H1 (cell line): ENCODE data around the gene REG1B. TPM values are rescaled to one million over a fixed set of nuclear protein-coding genes. Genes with fewer than 3 reads are reported as not detected.

ENCODE experiments used
- CTCF ChIA-PET: fragments of 300-600 bp; sonication (Branson Sonifier 250); formaldehyde crosslinking; loops from one replicate; lab custom pipeline; 2021; ENCODE audit not compliant: partially characterized antibody; lab: Charles Lee
- POLR2A ChIA-PET: fragments of 300-600 bp; sonication (Branson Sonifier 250); formaldehyde crosslinking; loops from one replicate; lab custom pipeline; 2021; ENCODE audit warnings: inconsistent platforms; ENCODE audit not compliant: partially characterized antibody; lab: Charles Lee
- DNase-seq, 2 experiments: peaks; one replicate each; pipeline versions ENCODE4 v3.0.0 to v3.0.0-alpha.2; 2010 to 2022; ENCODE audit warnings: low spot score in 2 of 2, low read depth in 1 of 2, mixed read lengths in 1 of 2
- FAIRE-seq: peaks from 2 replicates; lab custom pipeline; 2011; peaks lifted over from hg19 to GRCh38; lab: Jason Lieb, UNC
- H2AFZ ChIP-seq: 2 replicates; pipeline ENCODE4 v1.8.1; 2012; ENCODE audit warnings: low read length, inconsistent platforms
- H2AK5ac ChIP-seq: 2 replicates; pipeline ENCODE4 v1.6.1; 2013; ENCODE audit warnings: low read depth, low read length
- H2BK120ac ChIP-seq: replicated peaks from 2 replicates; pipeline ENCODE3; 2013; ENCODE audit warnings: low read depth, low read length, inconsistent platforms
- H2BK12ac ChIP-seq: 2 replicates; pipeline ENCODE4 v1.6.1; 2013; ENCODE audit warnings: low read depth, low read length
- H2BK15ac ChIP-seq: 2 replicates; pipeline ENCODE4 v1.6.1; 2013; ENCODE audit warnings: low read length
- H2BK20ac ChIP-seq: 2 replicates; pipeline ENCODE4 v1.6.1; 2013; ENCODE audit warnings: low read length
- H2BK5ac ChIP-seq: 2 replicates; pipeline ENCODE4 v1.6.1; 2013; ENCODE audit warnings: low read depth, low read length
- H3K14ac ChIP-seq: 2 replicates; pipeline ENCODE4 v1.6.1; 2013; ENCODE audit warnings: inconsistent platforms; ENCODE audit not compliant: insufficient read length
- H3K18ac ChIP-seq: 2 replicates; pipeline ENCODE4 v1.6.1; 2013; ENCODE audit warnings: low read length; ENCODE audit errors: extremely low read depth
- H3K23ac ChIP-seq: 2 replicates; pipeline ENCODE4 v1.6.1; 2013; ENCODE audit warnings: inconsistent platforms; ENCODE audit not compliant: insufficient read length
- H3K23me2 ChIP-seq: 2 replicates; pipeline ENCODE4 v1.6.1; 2013; ENCODE audit warnings: low read depth, low read length
- H3K27ac ChIP-seq: 2 replicates; pipeline ENCODE4 v1.6.1; 2011; ENCODE audit warnings: low read depth, low read length, inconsistent platforms
- H3K27me3 ChIP-seq, 4 experiments: replicated peaks in 1 of 4; 1 replicate in 1 of 4; 2 replicates in 3 of 4; pipeline versions ENCODE4 v1.6.1 to v1.8.1; 2011 to 2013; ENCODE audit warnings: low read length in 3 of 4, mild to moderate bottlenecking in 3 of 4, inconsistent platforms in 2 of 4, mixed read lengths in 2 of 4, moderate library complexity in 1 of 4; ENCODE audit not compliant: control insufficient read depth in 3 of 4, insufficient read depth in 3 of 4; ENCODE audit errors: extremely low read depth in 1 of 4
- H3K36me3 ChIP-seq, 4 experiments: 2 replicates each; pipeline versions ENCODE4 v1.6.1 to v1.8.1; 2011 to 2013; ENCODE audit warnings: mild to moderate bottlenecking in 4 of 4, low read length in 3 of 4, moderate library complexity in 2 of 4, control low read depth in 1 of 4, inconsistent platforms in 1 of 4; ENCODE audit not compliant: insufficient read depth in 4 of 4, control insufficient read depth in 2 of 4
- H3K4ac ChIP-seq: replicated peaks from 2 replicates; pipeline ENCODE3; 2013; ENCODE audit warnings: low read length, low read depth, mixed read lengths, inconsistent platforms; ENCODE audit not compliant: insufficient read length
- H3K4me1 ChIP-seq, 4 experiments: replicated peaks in 1 of 4; 1 replicate in 1 of 4; 2 replicates in 3 of 4; pipeline versions ENCODE4 v1.6.1 to v1.8.1; 2011 to 2013; ENCODE audit warnings: low read length in 3 of 4, inconsistent platforms in 2 of 4, mixed read lengths in 1 of 4; ENCODE audit not compliant: insufficient read depth in 4 of 4, control insufficient read depth in 3 of 4
- H3K4me2 ChIP-seq, 2 experiments: 2 replicates each; pipeline versions ENCODE4 v1.6.1 to v1.8.1; 2011 to 2013; ENCODE audit warnings: low read depth in 2 of 2, low read length in 2 of 2, control low read depth in 1 of 2, inconsistent platforms in 1 of 2, mild to moderate bottlenecking in 1 of 2; ENCODE audit not compliant: insufficient read depth in 1 of 2
- H3K4me3 ChIP-seq, 4 experiments: fragments of 200-600, 300-600 bp in 1 of 4; sonication (generic), shearing (Covaris generic), sonication (Bioruptor Twin) in 1 of 4; 2 replicates each; pipeline versions ENCODE4 v1.5.1 to v1.8.1; 2011 to 2016; ENCODE audit warnings: low read length in 4 of 4, low read depth in 3 of 4, control low read depth in 2 of 4, inconsistent platforms in 2 of 4, mild to moderate bottlenecking in 2 of 4, mixed read lengths in 1 of 4, moderate library complexity in 1 of 4; ENCODE audit not compliant: insufficient read depth in 2 of 4; ENCODE audit errors: extremely low read depth in 1 of 4
- H3K56ac ChIP-seq: replicated peaks from 2 replicates; pipeline ENCODE3; 2013; ENCODE audit warnings: low read depth, mild to moderate bottlenecking, mixed read lengths, low read length, inconsistent platforms; ENCODE audit not compliant: insufficient read length
- H3K79me1 ChIP-seq: 2 replicates; pipeline ENCODE4 v1.6.1; 2013; ENCODE audit warnings: low read depth, low read length, control low read depth
- H3K79me2 ChIP-seq, 2 experiments: 2 replicates each; pipeline versions ENCODE4 v1.6.1 to v1.8.1; 2012 to 2013; ENCODE audit warnings: low read length in 2 of 2, mild to moderate bottlenecking in 2 of 2, inconsistent platforms in 1 of 2; ENCODE audit not compliant: insufficient read depth in 2 of 2, control insufficient read depth in 1 of 2
- H3K9ac ChIP-seq, 4 experiments: replicated peaks in 1 of 4; 1 replicate in 1 of 4; 2 replicates in 3 of 4; pipeline versions ENCODE4 v1.6.1 to v1.8.1; 2011 to 2013; ENCODE audit warnings: low read depth in 3 of 4, low read length in 3 of 4, control low read depth in 2 of 4, mild to moderate bottlenecking in 2 of 4, moderate library complexity in 2 of 4, inconsistent platforms in 1 of 4; ENCODE audit errors: extremely low read depth in 1 of 4
- H3K9me3 ChIP-seq, 2 experiments: 2 replicates each; pipeline versions ENCODE4 v1.6.1 to v1.8.1; 2012 to 2013; ENCODE audit warnings: mild to moderate bottlenecking in 2 of 2, moderate library complexity in 2 of 2, control low read depth in 1 of 2, inconsistent platforms in 1 of 2, low read depth in 1 of 2, low read length in 1 of 2, mixed read lengths in 1 of 2; ENCODE audit not compliant: insufficient read depth in 2 of 2
- H4K20me1 ChIP-seq, 2 experiments: replicated peaks in 1 of 2; 2 replicates each; pipeline versions ENCODE3 to v1.8.1; 2011 to 2013; ENCODE audit warnings: inconsistent platforms in 2 of 2, low read length in 2 of 2, mild to moderate bottlenecking in 1 of 2; ENCODE audit not compliant: insufficient read depth in 2 of 2, control insufficient read depth in 1 of 2
- H4K5ac ChIP-seq: 2 replicates; pipeline ENCODE4 v1.6.1; 2013; ENCODE audit warnings: low read length, low read depth, mixed read lengths, inconsistent platforms; ENCODE audit not compliant: insufficient read length
- H4K8ac ChIP-seq: 2 replicates; pipeline ENCODE4 v1.8.0; 2013; ENCODE audit warnings: mild to moderate bottlenecking, moderate library complexity, low read length, inconsistent platforms; ENCODE audit not compliant: insufficient read depth; ENCODE audit errors: extremely low read depth
- H4K91ac ChIP-seq: replicated peaks from 2 replicates; pipeline ENCODE3; 2013; ENCODE audit warnings: low read length, mixed read lengths, inconsistent platforms; ENCODE audit not compliant: insufficient read length
- CHD2 ChIP-seq: IDR thresholded peaks from 2 replicates; pipeline ENCODE4 v1.6.1; 2012; ENCODE audit warnings: low read length, improper control_type of control experiment
- EP300 ChIP-seq, 2 experiments: IDR thresholded peaks; 1 replicate in 1 of 2; 2 replicates in 1 of 2; pipeline ENCODE4 v1.6.1; 2011 to 2012; ENCODE audit warnings: low read depth in 2 of 2, low read length in 2 of 2, mild to moderate bottlenecking in 2 of 2, borderline replicate concordance in 1 of 2, inconsistent platforms in 1 of 2, moderate library complexity in 1 of 2
- JUN ChIP-seq: IDR thresholded peaks from 2 replicates; pipeline ENCODE4 v1.6.1; 2011; ENCODE audit warnings: low read depth, mild to moderate bottlenecking, improper control_type of control experiment, low read length
- KDM1A ChIP-seq: fragments of 200-600, 300-600 bp; sonication (generic); IDR thresholded peaks from 2 replicates; pipeline ENCODE4 v1.7.1; 2016; ENCODE audit warnings: mild to moderate bottlenecking, low read length, borderline replicate concordance
- KDM4A ChIP-seq: IDR thresholded peaks from one replicate; pipeline ENCODE4 v1.7.1; 2012; ENCODE audit warnings: low read depth, mild to moderate bottlenecking, moderate library complexity, low read length, inconsistent platforms; ENCODE audit not compliant: severe bottlenecking
- NANOG ChIP-seq: IDR thresholded peaks from 2 replicates; pipeline ENCODE4 v1.6.1; 2011; ENCODE audit warnings: low read length, low read depth, mild to moderate bottlenecking, inconsistent platforms; ENCODE audit not compliant: insufficient read depth, poor library complexity, severe bottlenecking
- RAD21 ChIP-seq, 2 experiments: IDR thresholded peaks in 1 of 2; conservative IDR thresholded peaks in 1 of 2; 2 replicates each; pipeline ENCODE4 v1.6.1; 2011; ENCODE audit warnings: low read depth in 2 of 2, low read length in 2 of 2, improper control_type of control experiment in 1 of 2, inconsistent platforms in 1 of 2, mild to moderate bottlenecking in 1 of 2, moderate library complexity in 1 of 2
- SIRT6 ChIP-seq: IDR thresholded peaks from one replicate; pipeline ENCODE4 v1.7.1; 2012; ENCODE audit warnings: low read length, inconsistent platforms
- TAF1 ChIP-seq: IDR thresholded peaks from 2 replicates; pipeline ENCODE4 v1.6.1; 2011; ENCODE audit warnings: mild to moderate bottlenecking, low read depth, low read length
- TCF12 ChIP-seq: IDR thresholded peaks from 2 replicates; pipeline ENCODE4 v1.6.1; 2011; ENCODE audit warnings: low read depth, mild to moderate bottlenecking, low read length
- USF2 ChIP-seq: IDR thresholded peaks from 2 replicates; pipeline ENCODE4 v1.6.1; 2011; ENCODE audit warnings: low read length, improper control_type of control experiment
- WGBS, 2 experiments: shearing (Covaris generic) in 1 of 2; methylation state at CpG; one replicate each; pipeline versions ENCODE4 v1.1.6 to v1.1.7; 2013 to 2015; ENCODE audit warnings: low lambda C conversion rate in 2 of 2, mixed read lengths in 2 of 2, inconsistent platforms in 1 of 2, low coverage in 1 of 2, missing lambda C conversion rate in 1 of 2; ENCODE audit not compliant: insufficient replicate concordance in 2 of 2, insufficient coverage in 1 of 2, insufficient read length in 1 of 2; ENCODE audit errors: extremely low coverage in 1 of 2, missing lambda C conversion rate in 1 of 2; 5-methylcytosine and 5-hydroxymethylcytosine counted together
- polyA plus RNA-seq, 7 experiments: library from polyadenylated mRNA; depleted of rRNA in 3 of 7; stranded (reverse) in 5 of 7; unstranded in 2 of 7; fragments of >200 nt in 5 of 7; fragments of 200-250 nt in 2 of 7; gene quantifications; 1 replicate in 5 of 7; 2 replicates in 1 of 7; 4 replicates in 1 of 7; pipeline versions ENCODE4 v1.2.1 to v1.2.3, GENCODE V29; 2011 to 2013; ENCODE audit warnings: missing spikeins in 2 of 7, mixed read lengths in 2 of 7
- total RNA-seq: library from RNA; stranded (reverse); fragmentation: NEBNext Ultra II Directional; extraction: Animal tissue kit (Norgen Biotek cat#: 25700); gene quantifications from 2 replicates; pipeline ENCODE4 v1.2.1, GENCODE V29; 2021

REG1B gene
- total and polyA plus RNA-seq, 2 of the 8 experiments (the other 6 are each of a cell fraction or from before 2014, with no cell fraction given), result not detected

GRCh38 chr2:79124907-79125720, 37.3 kb upstream of the REG1B start:
- 85% methylated on average over 9 of the region's 9 CpGs; no CpG with 5 or more reads in 1 of the 2 experiments for WGBS, 2 experiments
- H4K8ac ChIP-seq, result no peak overlapping the region
- H4K20me1 ChIP-seq, result no peaks in the 10 kb centered on the region
- DNase-seq (no peak), FAIRE-seq (no peak)
- no peaks in the 10 kb centered on the region for H3K79me1 ChIP-seq
- no peak overlapping the region for H3K27ac ChIP-seq
- H2BK15ac ChIP-seq, result no peak overlapping the region
- no peak overlapping the region for H2BK120ac ChIP-seq
- no peak overlapping the region for H2AK5ac ChIP-seq
- no peak overlapping the region for H2BK20ac ChIP-seq
- no peaks in the 10 kb centered on the region for H3K27me3 ChIP-seq
- ChIA-PET CTCF (no interaction called here), POLR2A (no interaction called here)
- no peak overlapping the region for H4K91ac ChIP-seq
- no peak overlapping the region for H3K4ac ChIP-seq
- H3K23ac ChIP-seq, result no peak overlapping the region
- no peak overlapping the region for H2AFZ ChIP-seq
- H3K4me3 ChIP-seq, result no peak overlapping the region
- H2BK12ac ChIP-seq, result no peak overlapping the region
- H4K5ac ChIP-seq, result no peak overlapping the region
- H3K79me2 ChIP-seq, result no peaks in the 10 kb centered on the region
- H3K56ac ChIP-seq, result no peak overlapping the region
- H3K4me1 ChIP-seq, result no peaks in the 10 kb centered on the region
- H3K18ac ChIP-seq, result no peak overlapping the region
- H3K9me3 ChIP-seq, result no peaks in the 10 kb centered on the region
- H2BK5ac ChIP-seq, result no peak overlapping the region
- H3K14ac ChIP-seq, result no peak overlapping the region
- no peaks in the 10 kb centered on the region for H3K23me2 ChIP-seq
- no peak overlapping the region for H3K9ac ChIP-seq
- no peak overlapping the region for H3K4me2 ChIP-seq
- H3K36me3 ChIP-seq, result no peaks in the 10 kb centered on the region
- TF ChIP-seq NANOG, result no peak
- TF ChIP-seq CHD2, result no peak
- TF ChIP-seq KDM4A, result no peak
- no peak for TF ChIP-seq TAF1
- TF ChIP-seq USF2, result no peak
- TF ChIP-seq JUN, result no peak
- TF ChIP-seq EP300 (IDR thresholded peaks at IDR 0.05; ENCODE audit: borderline replicate concordance in 1 of 2, low read depth in 2 of 2, low read length in 2 of 2), result no peak
- no peak for TF ChIP-seq RAD21 (IDR thresholded peaks at IDR 0.05 in 1 of 2, conservative IDR thresholded peaks at IDR 0.05 in 1 of 2; ENCODE audit: low read depth in 2 of 2, low read length in 2 of 2)
- TF ChIP-seq TCF12, result no peak
- TF ChIP-seq KDM1A, result no peak
- no peak for TF ChIP-seq SIRT6
